Fibroblast of the aortic adventitia (primary cell): ENCODE data around the gene NUB1. TPM values are rescaled to one million over a fixed set of nuclear protein-coding genes. Genes with fewer than 3 reads are reported as not detected.

ENCODE experiments used
- DNase-seq: peaks from one replicate; pipeline ENCODE4 v3.0.0-alpha.2; 2010; ENCODE audit warnings: low read depth
- H3K4me3 ChIP-seq: 2 replicates; pipeline ENCODE4 v1.5.1; 2011; ENCODE audit warnings: low read depth, mild to moderate bottlenecking, control low read depth, low read length, moderate library complexity
- CTCF ChIP-seq: IDR thresholded peaks from 2 replicates; pipeline ENCODE4 v1.5.1; 2011; ENCODE audit warnings: mild to moderate bottlenecking, low read length, control low read depth, inconsistent platforms; ENCODE audit not compliant: insufficient read depth
- total RNA-seq: library from RNA; depleted of rRNA; stranded (reverse); fragments of >200 nt; gene quantifications from 2 replicates; pipeline ENCODE4 v1.2.3, GENCODE V29; 2012; ENCODE audit warnings: low replicate concordance

Gene NUB1
- total RNA-seq, 1 donor, result 46.5 TPM

DNA sequence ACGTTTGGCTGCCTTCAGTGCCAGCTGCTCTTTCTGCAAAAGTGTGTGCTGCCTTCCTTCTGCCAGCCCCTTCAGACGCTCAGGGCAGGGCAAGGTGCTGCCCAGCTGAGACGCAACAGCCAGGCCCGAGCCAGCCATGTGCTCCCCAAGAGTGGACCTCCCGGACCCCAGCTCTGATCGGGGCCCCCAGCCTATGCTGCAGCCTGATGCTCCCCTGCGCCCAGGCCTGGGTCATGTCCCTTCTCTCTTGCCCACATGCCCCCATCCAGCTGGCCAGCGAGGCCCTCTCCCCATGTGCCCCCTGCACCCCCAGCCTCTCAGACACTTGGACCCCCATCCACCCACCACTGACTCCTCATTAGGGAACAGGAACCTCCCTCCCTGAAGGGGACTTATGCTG lies 50.4 kb downstream of the NUB1 start:
- TF ChIP-seq CTCF, result no peak
- DNase-seq, result no peak
- no peak overlapping the region for H3K4me3 ChIP-seq

DNA sequence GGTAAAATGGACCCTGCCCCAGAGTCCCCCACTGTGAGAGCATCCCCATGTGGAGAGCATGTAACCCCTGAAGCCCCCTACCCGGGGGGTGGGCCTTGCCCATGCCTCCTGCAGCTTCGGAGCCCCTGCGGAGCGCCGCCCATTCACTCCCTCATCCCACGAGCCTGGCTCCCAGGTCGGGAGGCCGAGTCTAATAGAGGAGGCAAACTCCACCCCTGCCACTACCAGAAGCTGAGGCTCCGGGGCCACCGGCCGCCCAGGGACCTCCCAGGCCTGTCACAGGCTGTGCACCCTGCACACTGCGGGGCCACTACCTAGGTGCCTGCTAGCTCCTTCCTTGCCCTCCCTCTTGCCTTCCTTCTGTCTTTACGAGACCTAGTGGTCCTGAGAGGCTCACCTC lies 50.8 kb downstream of the NUB1 start:
- DNase-seq, result no peak
- no peak overlapping the region for H3K4me3 ChIP-seq
- TF ChIP-seq CTCF, result no peak

GRCh38 chr7:151393031-151393977 lies 51.7 kb downstream of the NUB1 start:
- H3K4me3 ChIP-seq, result no peak overlapping the region
- no peak for DNase-seq
- TF ChIP-seq CTCF, result no peak

DNA sequence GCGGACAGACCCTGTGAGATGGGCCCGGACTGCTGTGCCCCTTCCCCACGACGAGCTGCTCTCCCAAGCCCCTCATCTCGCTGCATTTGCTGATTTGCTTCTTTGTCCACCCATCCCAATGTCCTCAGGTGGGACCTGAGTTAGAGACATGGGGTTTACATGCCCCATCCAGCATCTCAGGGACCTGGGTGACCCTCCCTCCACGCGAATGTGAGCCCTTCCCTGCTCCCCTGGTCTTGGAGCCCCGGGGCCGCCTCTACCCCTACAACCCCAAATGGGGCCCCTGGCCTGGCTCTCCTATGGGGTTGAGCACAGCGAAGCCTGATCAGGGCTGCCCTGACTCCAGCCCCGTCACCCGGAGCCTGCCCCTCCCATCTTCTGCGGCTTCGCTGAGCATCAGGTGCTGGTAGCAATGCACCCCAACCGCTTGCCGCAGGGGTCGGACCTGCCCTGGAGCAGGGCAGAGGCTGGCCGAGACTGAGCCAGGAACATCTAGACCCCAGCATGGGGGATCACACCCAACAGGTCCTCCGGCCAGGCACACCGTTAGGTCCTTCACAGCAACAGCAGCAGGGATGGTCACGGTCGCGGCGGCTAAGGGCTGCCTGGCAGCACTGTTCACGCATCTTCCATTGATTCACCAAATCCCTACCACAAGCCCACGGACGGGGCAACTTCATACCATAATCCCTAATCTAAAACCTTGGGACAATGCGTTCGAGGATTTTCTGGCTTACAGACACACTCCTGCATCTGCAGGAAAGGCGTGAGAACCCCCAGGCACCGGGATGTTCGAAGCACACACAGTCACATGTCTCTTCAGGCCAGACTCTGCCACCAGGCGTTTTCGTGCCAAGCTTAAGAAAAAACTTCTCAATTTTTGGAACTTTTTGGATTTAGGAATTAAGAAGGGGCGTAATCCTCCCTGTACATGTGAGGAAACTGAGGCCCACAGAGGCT lies 52.7 kb downstream of the NUB1 start:
- TF ChIP-seq CTCF, result no peak
- no peak overlapping the region for H3K4me3 ChIP-seq
- no peak for DNase-seq

- DNase-seq, result no peak
- no peak overlapping the region for H3K4me3 ChIP-seq
- TF ChIP-seq CTCF, result no peak
Measured at GRCh38 chr7:151395036-151395367, 53.4 kb downstream of the NUB1 start.

DNA sequence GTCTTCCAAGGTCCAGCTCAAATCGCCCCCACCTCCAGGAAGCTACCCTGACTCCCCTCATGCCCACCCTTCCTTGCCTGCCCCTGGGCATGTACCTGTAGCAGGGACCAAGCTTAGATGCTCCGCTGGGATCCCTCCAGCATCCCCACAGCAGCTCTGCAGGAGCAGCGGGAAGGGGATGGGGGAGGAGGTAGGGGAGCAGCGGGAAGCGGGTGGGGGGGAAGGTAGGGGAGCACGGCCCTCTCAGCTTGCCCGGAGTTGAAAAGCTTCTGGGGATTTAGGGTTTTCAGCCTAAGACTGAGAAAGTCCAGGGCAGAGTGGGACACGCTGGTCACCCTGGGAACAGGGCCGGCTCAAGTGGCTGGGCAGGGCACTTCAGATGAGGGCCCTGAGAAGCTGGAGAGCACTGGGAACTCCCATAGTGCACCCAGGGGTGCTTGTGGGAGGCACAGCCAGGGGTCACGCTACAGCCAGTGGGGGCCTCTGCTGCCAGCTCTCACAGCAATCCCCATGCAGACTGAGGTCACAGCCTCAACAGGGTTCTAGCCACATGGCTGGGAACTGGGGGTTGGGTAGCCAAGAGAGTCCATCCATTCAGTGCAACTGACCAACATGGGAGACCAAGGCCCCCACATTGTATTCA lies 54.8 kb downstream of the NUB1 start:
- no peak for DNase-seq
- H3K4me3 ChIP-seq, result no peak overlapping the region
- no peak for TF ChIP-seq CTCF
